Measurements from ENCODE around the gene MACROD2. TPM values are rescaled to one million over a fixed set of nuclear protein-coding genes. Genes with fewer than 3 reads are reported as not detected.

The MACROD2 gene
- total and polyA plus RNA-seq, 2 experiments from 2014 or later: 2.8 to 4.3 TPM

- no peaks in the 10 kb centered on the region for H4K20me1 ChIP-seq (replicated peaks; ENCODE audit: insufficient read depth)
- H2AFZ ChIP-seq: no peak overlapping the region
- Mint-ChIP-seq H3K27me3 (ENCODE audit: insufficient read depth, low read depth, poor library complexity) (no peaks in the 10 kb centered on the region), H3K4me1 (peaks cover 11% of the 10 kb centered on the region), H3K9me3 (no peaks in the 10 kb centered on the region), H3K27ac (no peak overlapping the region), H3K4me3 (no peak overlapping the region), H3K36me3 (ENCODE audit: low read depth) (no peaks in the 10 kb centered on the region)
- DNase-seq (ENCODE audit: low spot score) (no peak), ATAC-seq (no peak)
- no peaks in the 10 kb centered on the region for H3F3A ChIP-seq (replicated peaks; ENCODE audit: low read depth)
- H3K36me3 ChIP-seq (ENCODE audit: insufficient read depth): no peaks in the 10 kb centered on the region
- H3K79me2 ChIP-seq (replicated peaks; ENCODE audit: insufficient read depth): no peaks in the 10 kb centered on the region
- H3K9me2 ChIP-seq (ENCODE audit: insufficient read depth): no peaks in the 10 kb centered on the region
- H3K4me2 ChIP-seq: no peak overlapping the region
- TF ChIP-seq JUNB (IDR thresholded peaks at IDR 0.05; ENCODE audit: unreplicated experiment) (no peak), REST (IDR thresholded peaks at IDR 0.05; ENCODE audit: unreplicated experiment) (no peak), STAT1 (IDR thresholded peaks at IDR 0.05; ENCODE audit: unreplicated experiment) (no peak), CREB1 (CRISPR knock-in tag; IDR thresholded peaks at IDR 0.05; ENCODE audit: low read depth) (no peak), POLR2AphosphoS5 (IDR thresholded peaks at IDR 0.05; ENCODE audit: low read depth) (no peak), NANOG (IDR thresholded peaks at IDR 0.05; ENCODE audit: borderline replicate concordance) (no peak), CTCF (conservative IDR thresholded peaks at IDR 0.05; ENCODE audit: low read depth in 2 of 2) (no peak), EZH2 (IDR thresholded peaks at IDR 0.05; ENCODE audit: low read depth, unreplicated experiment) (no peak)
- H3K4me3 ChIP-seq: no peak overlapping the region
- 0 out of 2 replicates have a peak, but pooled peaks cover 4% of the 10 kb centered on the region for H3K4me1 ChIP-seq (ENCODE audit: insufficient read depth)
- H3K27me3 ChIP-seq (ENCODE audit: insufficient read depth): no peaks in the 10 kb centered on the region
- H3K27ac ChIP-seq (ENCODE audit: low read depth): no peak overlapping the region
These were observed 1063.5 kb downstream of the MACROD2 start for GRCh38 chr20:15058841-15059240.

GRCh38 chr20:15059438-15059837 lies 1064.1 kb downstream of the MACROD2 start:
- no peaks in the 10 kb centered on the region for H3F3A ChIP-seq (replicated peaks; ENCODE audit: low read depth)
- Mint-ChIP-seq H3K36me3 (ENCODE audit: low read depth) (no peaks in the 10 kb centered on the region), H3K4me3 (no peak overlapping the region), H3K27ac (no peak overlapping the region), H3K4me1 (peaks cover 11% of the 10 kb centered on the region), H3K27me3 (ENCODE audit: insufficient read depth, low read depth, poor library complexity) (no peaks in the 10 kb centered on the region), H3K9me3 (no peaks in the 10 kb centered on the region)
- no peaks in the 10 kb centered on the region for H3K27me3 ChIP-seq (ENCODE audit: insufficient read depth)
- H3K4me3 ChIP-seq: no peak overlapping the region
- no peak overlapping the region for H3K27ac ChIP-seq (ENCODE audit: low read depth)
- no peak for ATAC-seq
- H3K4me2 ChIP-seq: no peak overlapping the region
- no peak overlapping the region for H2AFZ ChIP-seq
- DNase-seq (ENCODE audit: low spot score): no peak
- H3K79me2 ChIP-seq (replicated peaks; ENCODE audit: insufficient read depth): no peaks in the 10 kb centered on the region
- H3K36me3 ChIP-seq (ENCODE audit: insufficient read depth): no peaks in the 10 kb centered on the region
- 0 out of 2 replicates have a peak, but pooled peaks cover 4% of the 10 kb centered on the region for H3K4me1 ChIP-seq (ENCODE audit: insufficient read depth)
- no peaks in the 10 kb centered on the region for H4K20me1 ChIP-seq (replicated peaks; ENCODE audit: insufficient read depth)
- H3K9me2 ChIP-seq (ENCODE audit: insufficient read depth): no peaks in the 10 kb centered on the region
- no peak for TF ChIP-seq ETS1 (IDR thresholded peaks at IDR 0.05)
- TF ChIP-seq ZNF462 (CRISPR knock-in tag; IDR thresholded peaks at IDR 0.05): no peak
- no peak for TF ChIP-seq STAT1 (IDR thresholded peaks at IDR 0.05; ENCODE audit: unreplicated experiment)

All from GM23338 (cell line).